Measurements from ENCODE around the gene APH1A. TPM values are rescaled to one million over a fixed set of nuclear protein-coding genes. Genes with fewer than 3 reads are reported as not detected.

APH1A gene
- total and polyA plus RNA-seq, 2 of the 13 experiments (the other 11 are each of a cell fraction or from before 2014, with no cell fraction given) = 114 to 130 TPM

GRCh38 chr1:150235852-150236613 lies 32.8 kb downstream of the APH1A start, which contains the start of gene ANP32E (continued):
- peak; percentile 67; the same call in 1 of the 2 replicates for TF ChIP-seq ZFP90 (CRISPR knock-in tag; IDR thresholded peaks at IDR 0.05; ENCODE audit: borderline replicate concordance)
- peak; percentile 32; the same call in 1 of the 2 replicates for TF ChIP-seq GLI4 (CRISPR knock-in tag; IDR thresholded peaks at IDR 0.05; ENCODE audit: borderline replicate concordance)
- peak; percentile 66; the same call in 1 of the 2 replicates for TF ChIP-seq STAT6 (CRISPR knock-in tag; IDR thresholded peaks at IDR 0.05; ENCODE audit: borderline replicate concordance)
- no peak for TF ChIP-seq KAT2B (IDR thresholded peaks at IDR 0.05; ENCODE audit: borderline replicate concordance, low read depth, low read length)
- TF ChIP-seq NFKB2 (CRISPR knock-in tag; IDR thresholded peaks at IDR 0.05; ENCODE audit: borderline replicate concordance) = peak; percentile 75; the same call in 1 of the 2 replicates
- TF ChIP-seq, protein P1, sequence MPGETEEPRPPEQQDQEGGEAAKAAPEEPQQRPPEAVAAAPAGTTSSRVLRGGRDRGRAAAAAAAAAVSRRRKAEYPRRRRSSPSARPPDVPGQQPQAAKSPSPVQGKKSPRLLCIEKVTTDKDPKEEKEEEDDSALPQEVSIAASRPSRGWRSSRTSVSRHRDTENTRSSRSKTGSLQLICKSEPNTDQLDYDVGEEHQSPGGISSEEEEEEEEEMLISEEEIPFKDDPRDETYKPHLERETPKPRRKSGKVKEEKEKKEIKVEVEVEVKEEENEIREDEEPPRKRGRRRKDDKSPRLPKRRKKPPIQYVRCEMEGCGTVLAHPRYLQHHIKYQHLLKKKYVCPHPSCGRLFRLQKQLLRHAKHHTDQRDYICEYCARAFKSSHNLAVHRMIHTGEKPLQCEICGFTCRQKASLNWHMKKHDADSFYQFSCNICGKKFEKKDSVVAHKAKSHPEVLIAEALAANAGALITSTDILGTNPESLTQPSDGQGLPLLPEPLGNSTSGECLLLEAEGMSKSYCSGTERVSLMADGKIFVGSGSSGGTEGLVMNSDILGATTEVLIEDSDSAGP (CRISPR knock-in tag; IDR thresholded peaks at IDR 0.05; ENCODE audit: borderline replicate concordance) = peak; percentile 68; the same call in 1 of the 2 replicates
- 0 out of 2 replicates have a peak, but pooled peaks have one; percentile 59 for TF ChIP-seq ZNF563 (CRISPR knock-in tag; IDR thresholded peaks at IDR 0.05)
- TF ChIP-seq, protein P2, sequence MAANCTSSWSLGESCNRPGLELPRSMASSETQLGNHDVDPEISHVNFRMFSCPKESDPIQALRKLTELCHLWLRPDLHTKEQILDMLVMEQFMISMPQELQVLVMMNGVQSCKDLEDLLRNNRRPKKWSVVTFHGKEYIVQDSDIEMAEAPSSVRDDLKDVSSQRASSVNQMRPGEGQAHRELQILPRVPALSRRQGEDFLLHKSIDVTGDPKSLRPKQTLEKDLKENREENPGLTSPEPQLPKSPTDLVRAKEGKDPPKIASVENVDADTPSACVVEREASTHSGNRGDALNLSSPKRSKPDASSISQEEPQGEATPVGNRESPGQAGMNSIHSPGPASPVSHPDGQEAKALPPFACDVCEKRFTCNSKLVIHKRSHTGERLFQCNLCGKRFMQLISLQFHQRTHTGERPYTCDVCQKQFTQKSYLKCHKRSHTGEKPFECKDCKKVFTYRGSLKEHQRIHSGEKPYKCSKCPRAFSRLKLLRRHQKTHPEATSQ (CRISPR knock-in tag; IDR thresholded peaks at IDR 0.05; ENCODE audit: borderline replicate concordance) = 0 out of 2 replicates have a peak, but pooled peaks have one; percentile 18
- TF ChIP-seq SRF (IDR thresholded peaks at IDR 0.05; ENCODE audit: low read depth, low read length) = peak; percentile 5; the same call in 1 of the 2 replicates
- TF ChIP-seq RBM22 (optimal IDR thresholded peaks at IDR 0.05; ENCODE audit: low read length) = no peak
- no peak for TF ChIP-seq ELF4 (CRISPR knock-in tag; IDR thresholded peaks at IDR 0.05; ENCODE audit: borderline replicate concordance)
- no peak; the same call in 1 of the 2 replicates for TF ChIP-seq ZBTB10 (CRISPR knock-in tag; IDR thresholded peaks at IDR 0.05; ENCODE audit: borderline replicate concordance)
- TF ChIP-seq ZNF431 (CRISPR knock-in tag; IDR thresholded peaks at IDR 0.05; ENCODE audit: borderline replicate concordance, low read depth) = peak; percentile 83; the same call in 1 of the 2 replicates
- TF ChIP-seq ZNF414 (CRISPR knock-in tag; IDR thresholded peaks at IDR 0.05) = peak; percentile 86; the same call in 1 of the 2 replicates
- no peak for TF ChIP-seq ZFP82 (CRISPR knock-in tag; IDR thresholded peaks at IDR 0.05; ENCODE audit: borderline replicate concordance)
- TF ChIP-seq CHD4 (IDR thresholded peaks at IDR 0.05; ENCODE audit: borderline replicate concordance, low read length) = no peak

Data from HepG2 (cell line).